Activated B cell treated with CpG ODN at 0.5 μM for 24 hours (primary cell): ENCODE data around the gene CRTAC1. TPM values are rescaled to one million over a fixed set of nuclear protein-coding genes. Genes with fewer than 3 reads are reported as not detected.

ENCODE experiments used
- ATAC-seq: fragments of 200-7000 bp; cut with Tn5 transposase; one replicate; pipeline ENCODE4 v1.10.0; 2021; ENCODE audit warnings: low read depth, mild to moderate bottlenecking, moderate library complexity
- CTCF ChIA-PET: fragments of 350-600 bp; sonication (Branson Sonifier 250); formaldehyde crosslinking; loops from one replicate; lab custom pipeline; 2021; ENCODE audit warnings: antibody characterized with exemption; lab: Charles Lee
- POLR2A ChIA-PET: fragments of 350-600 bp; sonication (Branson Sonifier 250); formaldehyde crosslinking; loops from one replicate; lab custom pipeline; 2021; ENCODE audit warnings: antibody characterized with exemption; lab: Charles Lee
- DNase-seq: peaks from one replicate; pipeline ENCODE4 v3.0.0; 2022
- H3K27ac Mint-ChIP-seq: one replicate; pipeline ENCODE4 v1.8.0; 2020; ENCODE audit warnings: mixed read lengths
- H3K27me3 Mint-ChIP-seq: one replicate; pipeline ENCODE4 v1.8.0; 2021; ENCODE audit warnings: mixed read lengths
- H3K36me3 Mint-ChIP-seq: one replicate; pipeline ENCODE4 v1.8.0; 2021; ENCODE audit warnings: low read depth, mixed read lengths
- H3K4me1 Mint-ChIP-seq: one replicate; pipeline ENCODE4 v1.8.0; 2021; ENCODE audit warnings: mixed read lengths
- H3K4me3 Mint-ChIP-seq: one replicate; pipeline ENCODE4 v1.8.0; 2020; ENCODE audit warnings: mild to moderate bottlenecking, mixed read lengths
- H3K9me3 Mint-ChIP-seq: one replicate; pipeline ENCODE4 v1.8.0; 2020; ENCODE audit warnings: mixed read lengths
- intact Hi-C: fragments of 100-400 bp; cut with micrococcal nuclease; formaldehyde crosslinking; loops from one replicate; pipeline ENCODE4 v1.15.1; 2024
- total RNA-seq: library from RNA; stranded (reverse); gene quantifications from 2 replicates; pipeline ENCODE4 v1.2.3, GENCODE V29; 2022
- TF ChIP-seq, protein P1 (sequence below): fragments of 200-600 bp; IDR thresholded peaks from one replicate; pipeline ENCODE4 v1.8.0; 2022; ENCODE audit warnings: antibody characterized with exemption, mild to moderate bottlenecking

Gene CRTAC1
- total RNA-seq, 1 donor from 2014 or later, result not detected

DNA sequence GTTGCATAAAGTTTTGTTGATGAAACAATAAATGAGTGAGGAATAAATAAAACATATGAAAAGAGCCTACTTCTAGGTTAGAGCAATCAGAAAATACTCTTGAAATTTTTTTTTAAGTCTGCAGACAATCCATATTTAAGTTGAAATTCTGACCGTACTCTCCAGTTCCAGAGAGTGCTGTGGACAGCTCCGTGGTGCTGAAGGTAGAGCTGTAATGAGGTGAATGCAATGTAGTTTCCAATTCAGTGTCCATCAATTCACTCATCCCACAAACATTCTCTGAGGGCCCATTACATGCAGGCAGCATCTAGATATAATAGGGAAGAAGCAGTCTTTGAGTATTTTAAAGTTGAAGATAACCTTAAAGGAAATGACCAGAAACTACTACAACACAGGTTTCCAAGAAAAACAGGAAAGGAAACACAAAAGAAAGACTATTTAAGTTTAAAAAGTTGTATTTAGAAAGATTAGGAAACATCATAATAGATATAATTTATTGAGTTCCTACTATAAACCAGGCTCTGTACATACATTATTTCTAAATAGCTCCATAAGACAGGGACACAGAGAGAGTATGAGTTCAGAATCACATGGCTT is 44.0 kb upstream of the CRTAC1 start:
- ChIA-PET CTCF (no interaction called here), POLR2A (no interaction called here)
- ATAC-seq, result no peak
- Mint-ChIP-seq H3K36me3 (no peaks in the 10 kb centered on the region), H3K9me3 (no peaks in the 10 kb centered on the region), H3K27me3 (peaks cover 25% of the 10 kb centered on the region), H3K4me1 (no peaks in the 10 kb centered on the region), H3K27ac (no peak overlapping the region), H3K4me3 (no peak overlapping the region)
- DNase-seq, result no peak
- TF ChIP-seq, protein P1, sequence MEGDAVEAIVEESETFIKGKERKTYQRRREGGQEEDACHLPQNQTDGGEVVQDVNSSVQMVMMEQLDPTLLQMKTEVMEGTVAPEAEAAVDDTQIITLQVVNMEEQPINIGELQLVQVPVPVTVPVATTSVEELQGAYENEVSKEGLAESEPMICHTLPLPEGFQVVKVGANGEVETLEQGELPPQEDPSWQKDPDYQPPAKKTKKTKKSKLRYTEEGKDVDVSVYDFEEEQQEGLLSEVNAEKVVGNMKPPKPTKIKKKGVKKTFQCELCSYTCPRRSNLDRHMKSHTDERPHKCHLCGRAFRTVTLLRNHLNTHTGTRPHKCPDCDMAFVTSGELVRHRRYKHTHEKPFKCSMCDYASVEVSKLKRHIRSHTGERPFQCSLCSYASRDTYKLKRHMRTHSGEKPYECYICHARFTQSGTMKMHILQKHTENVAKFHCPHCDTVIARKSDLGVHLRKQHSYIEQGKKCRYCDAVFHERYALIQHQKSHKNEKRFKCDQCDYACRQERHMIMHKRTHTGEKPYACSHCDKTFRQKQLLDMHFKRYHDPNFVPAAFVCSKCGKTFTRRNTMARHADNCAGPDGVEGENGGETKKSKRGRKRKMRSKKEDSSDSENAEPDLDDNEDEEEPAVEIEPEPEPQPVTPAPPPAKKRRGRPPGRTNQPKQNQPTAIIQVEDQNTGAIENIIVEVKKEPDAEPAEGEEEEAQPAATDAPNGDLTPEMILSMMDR, result no peak
- intact Hi-C loops, result no loop called here

DNA sequence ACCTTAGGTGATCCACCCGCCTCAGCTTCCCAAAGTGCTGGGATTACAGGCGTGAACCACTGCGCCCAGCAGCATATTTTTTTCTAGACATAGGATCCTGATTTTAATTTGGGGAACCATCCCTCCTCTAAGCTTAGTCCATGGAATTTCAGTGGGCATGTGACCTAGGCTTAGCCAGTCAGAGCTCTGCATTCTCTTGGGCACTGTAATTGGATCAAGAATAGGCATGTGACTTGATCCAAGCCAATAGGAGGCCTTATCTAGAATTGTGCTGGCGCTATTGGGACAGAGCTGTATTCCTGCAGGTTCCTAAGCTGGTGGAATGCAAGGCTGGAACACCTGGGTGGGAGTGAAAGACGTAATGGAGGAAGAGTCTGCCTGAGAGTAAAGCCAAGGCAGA is 36.7 kb upstream of the CRTAC1 start:
- no peak overlapping the region for H3K4me3 Mint-ChIP-seq
- CTCF ChIA-PET, result interaction anchor here (1.2 kb wide), 1 partner anchor 21 kb away, joined by 5 read pairs; no protein-coding TSS in a partner anchor
- TF ChIP-seq, protein P1, result no peak
- peaks cover 15% of the 10 kb centered on the region for H3K27me3 Mint-ChIP-seq
- intact Hi-C loops, result no loop called here
- ATAC-seq, result no peak
- H3K4me1 Mint-ChIP-seq, result no peaks in the 10 kb centered on the region
- no peak overlapping the region for H3K27ac Mint-ChIP-seq
- no peaks in the 10 kb centered on the region for H3K9me3 Mint-ChIP-seq
- POLR2A ChIA-PET, result no interaction called here
- no peak for DNase-seq
- no peaks in the 10 kb centered on the region for H3K36me3 Mint-ChIP-seq

DNA sequence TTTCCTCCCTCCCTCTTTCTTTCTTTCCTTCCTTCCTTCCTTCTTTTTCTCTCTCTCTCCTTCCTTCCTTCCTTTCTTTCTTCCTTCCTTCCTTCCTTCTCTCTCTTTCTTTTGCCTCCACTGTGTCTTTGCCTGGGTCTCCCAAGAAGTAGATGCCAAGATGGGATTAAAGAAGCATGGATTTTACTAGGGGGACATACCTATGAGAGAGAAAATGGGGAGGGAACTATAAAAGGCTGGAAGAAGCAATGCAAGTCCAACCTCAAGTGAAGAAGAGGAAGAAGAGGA is 33.3 kb upstream of the CRTAC1 start:
- Mint-ChIP-seq H3K9me3 (no peaks in the 10 kb centered on the region), H3K27me3 (peaks cover 24% of the 10 kb centered on the region), H3K27ac (no peak overlapping the region), H3K4me1 (no peaks in the 10 kb centered on the region), H3K36me3 (no peaks in the 10 kb centered on the region), H3K4me3 (no peak overlapping the region)
- ATAC-seq, result no peak
- POLR2A ChIA-PET, result no interaction called here
- TF ChIP-seq, protein P1, result no peak
- intact Hi-C loops, result no loop called here
- DNase-seq, result no peak
- CTCF ChIA-PET, result no interaction called here

DNA sequence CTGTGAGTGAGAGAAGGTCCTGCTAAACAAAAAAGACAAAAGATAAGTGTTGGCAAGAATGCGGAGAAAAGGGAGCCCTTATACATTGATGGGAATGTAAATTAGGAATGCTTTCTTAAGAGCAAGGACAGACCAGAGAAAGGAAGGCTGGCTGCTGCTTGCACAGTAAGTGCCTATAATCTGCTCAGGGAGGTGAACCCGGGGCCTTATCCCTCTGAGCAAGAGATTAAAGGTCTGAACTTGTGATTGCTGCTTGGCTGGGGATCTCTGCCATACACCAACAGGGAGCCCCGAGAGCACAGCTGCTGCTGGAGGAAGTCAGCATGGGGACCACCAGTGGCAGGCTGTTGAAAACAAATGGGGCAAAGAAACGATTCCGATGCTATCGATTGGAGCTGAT is 32.0 kb upstream of the CRTAC1 start:
- ChIA-PET POLR2A (no interaction called here), CTCF (no interaction called here)
- no peak for DNase-seq
- intact Hi-C loops, result no loop called here
- Mint-ChIP-seq H3K27ac (no peak overlapping the region), H3K9me3 (no peaks in the 10 kb centered on the region), H3K4me1 (no peaks in the 10 kb centered on the region), H3K4me3 (no peak overlapping the region), H3K27me3 (peaks cover 24% of the 10 kb centered on the region), H3K36me3 (no peaks in the 10 kb centered on the region)
- no peak for ATAC-seq
- TF ChIP-seq, protein P1, result no peak

DNA sequence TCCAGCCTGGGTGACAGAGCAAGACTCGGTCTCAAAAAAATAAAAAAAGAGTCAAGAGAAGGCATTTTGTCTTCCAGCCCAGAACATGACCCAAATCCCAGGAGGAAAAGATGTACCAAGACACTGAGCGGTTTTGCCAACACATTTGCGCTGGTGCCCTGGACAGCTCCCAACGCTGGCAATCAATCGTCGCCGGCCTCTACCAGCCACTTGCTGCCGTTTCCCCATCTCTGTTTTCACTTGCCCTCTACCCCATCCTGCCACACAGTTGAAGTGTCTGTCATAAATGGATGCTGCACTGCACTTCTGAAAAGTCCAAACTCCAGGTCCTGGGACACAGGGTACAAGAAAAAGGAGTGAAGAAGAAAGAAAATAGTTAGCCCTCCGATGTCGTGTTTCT is 29.7 kb upstream of the CRTAC1 start:
- Mint-ChIP-seq H3K36me3 (no peaks in the 10 kb centered on the region), H3K4me1 (peaks cover 5% of the 10 kb centered on the region), H3K4me3 (no peak overlapping the region), H3K27ac (no peak overlapping the region), H3K9me3 (no peaks in the 10 kb centered on the region), H3K27me3 (peaks cover 24% of the 10 kb centered on the region)
- CTCF ChIA-PET, result no interaction called here
- POLR2A ChIA-PET, result no interaction called here
- TF ChIP-seq, protein P1, result no peak
- DNase-seq (no peak), ATAC-seq (no peak)
- intact Hi-C loops, result no loop called here
